Neural progenitor cell (in vitro differentiated cells): ENCODE measurements around the gene MYO5A.

ENCODE experiments used
- EZH2 ChIP-seq: fragments of 200-600 bp; sonication (generic); IDR thresholded peaks from 2 replicates; pipeline ENCODE4 v1.6.1; 2017; ENCODE audit warnings: antibody characterized with exemption, mild to moderate bottlenecking, moderate library complexity
- TF ChIP-seq, protein P1 (sequence below): fragments of 200-600 bp; sonication (generic); IDR thresholded peaks from 2 replicates; pipeline ENCODE4 v1.5.1; 2017; ENCODE audit warnings: antibody characterized with exemption, mild to moderate bottlenecking

DNA sequence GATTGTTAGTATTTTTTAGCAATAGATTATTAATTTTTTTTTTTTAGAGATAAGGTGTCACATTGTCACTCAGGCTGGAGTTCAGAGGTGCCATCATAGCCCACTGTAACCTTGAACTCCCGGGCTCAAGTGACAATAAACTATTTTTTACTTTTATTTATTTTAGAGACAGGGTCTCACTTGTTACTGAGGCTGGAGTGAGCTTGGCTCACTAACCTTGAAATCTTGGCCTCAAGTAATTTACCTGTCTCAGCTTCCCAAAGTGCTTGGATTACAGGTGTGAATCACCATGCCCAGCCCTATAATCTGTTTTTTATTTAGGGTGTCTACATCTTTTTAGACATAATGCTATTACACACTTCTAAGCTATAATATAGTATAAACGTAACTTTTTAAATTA is 48.0 kb upstream of the MYO5A start:
- TF ChIP-seq, protein P1, sequence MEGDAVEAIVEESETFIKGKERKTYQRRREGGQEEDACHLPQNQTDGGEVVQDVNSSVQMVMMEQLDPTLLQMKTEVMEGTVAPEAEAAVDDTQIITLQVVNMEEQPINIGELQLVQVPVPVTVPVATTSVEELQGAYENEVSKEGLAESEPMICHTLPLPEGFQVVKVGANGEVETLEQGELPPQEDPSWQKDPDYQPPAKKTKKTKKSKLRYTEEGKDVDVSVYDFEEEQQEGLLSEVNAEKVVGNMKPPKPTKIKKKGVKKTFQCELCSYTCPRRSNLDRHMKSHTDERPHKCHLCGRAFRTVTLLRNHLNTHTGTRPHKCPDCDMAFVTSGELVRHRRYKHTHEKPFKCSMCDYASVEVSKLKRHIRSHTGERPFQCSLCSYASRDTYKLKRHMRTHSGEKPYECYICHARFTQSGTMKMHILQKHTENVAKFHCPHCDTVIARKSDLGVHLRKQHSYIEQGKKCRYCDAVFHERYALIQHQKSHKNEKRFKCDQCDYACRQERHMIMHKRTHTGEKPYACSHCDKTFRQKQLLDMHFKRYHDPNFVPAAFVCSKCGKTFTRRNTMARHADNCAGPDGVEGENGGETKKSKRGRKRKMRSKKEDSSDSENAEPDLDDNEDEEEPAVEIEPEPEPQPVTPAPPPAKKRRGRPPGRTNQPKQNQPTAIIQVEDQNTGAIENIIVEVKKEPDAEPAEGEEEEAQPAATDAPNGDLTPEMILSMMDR, result no peak
- TF ChIP-seq EZH2, result no peak
